Left ventricle myocardium inferior (tissue), 1 donor: Measurements from ENCODE around the gene TSLP. TPM values are rescaled to one million over a fixed set of nuclear protein-coding genes. Genes with fewer than 3 reads are reported as not detected.

Experiments
- DNase-seq: peaks from one replicate; pipeline ENCODE4 v3.0.0-alpha.2; 2020
- H3K27ac ChIP-seq: fragments of 200-600 bp; replicated peaks from 2 replicates; pipeline ENCODE4 v1.8.0; 2021
- H3K27me3 ChIP-seq: fragments of 200-600 bp; 2 replicates; pipeline ENCODE4 v1.8.0; 2021; ENCODE audit warnings: low read depth
- H3K36me3 ChIP-seq: fragments of 200-600 bp; 2 replicates; pipeline ENCODE4 v1.8.0; 2021
- H3K4me1 ChIP-seq: fragments of 200-600 bp; 2 replicates; pipeline ENCODE4 v1.8.0; 2021
- H3K4me3 ChIP-seq: fragments of 200-600 bp; 2 replicates; pipeline ENCODE4 v1.8.0; 2021; ENCODE audit warnings: mild to moderate bottlenecking, moderate library complexity
- H3K9me3 ChIP-seq: fragments of 200-600 bp; replicated peaks from 2 replicates; pipeline ENCODE4 v1.8.0; 2021
- intact Hi-C: fragments of 100-400 bp; cut with micrococcal nuclease; formaldehyde crosslinking; loops from one replicate; pipeline ENCODE4 v1.11.0; 2022
- total RNA-seq: library from RNA; stranded (reverse); fragmentation: NEBNext Ultra II Directional; extraction: Animal tissue kit (Norgen Biotek cat#: 25700); gene quantifications from one replicate; pipeline ENCODE4 v1.2.1, GENCODE V29; 2021
- TF ChIP-seq, protein P1 (sequence below): fragments of 200-600 bp; IDR thresholded peaks from 2 replicates; pipeline ENCODE4 v1.8.0; 2021; ENCODE audit warnings: antibody characterized with exemption, mild to moderate bottlenecking, borderline replicate concordance
- donor health status: DM: no; HTN: yes; CAD: no; lungs with severe emphysema.

Gene TSLP
- total RNA-seq, 1 donor from 2014 or later = 5.3 TPM

- peaks cover 55% of the 10 kb centered on the region for H3K36me3 ChIP-seq
- no peaks in the 10 kb centered on the region for H3K9me3 ChIP-seq
- no peak for DNase-seq
- H3K27ac ChIP-seq = no peak overlapping the region
- peaks cover 30% of the 10 kb centered on the region for H3K4me1 ChIP-seq
- intact Hi-C loops = no loop called here
- H3K4me3 ChIP-seq = no peak overlapping the region
- TF ChIP-seq, protein P1, sequence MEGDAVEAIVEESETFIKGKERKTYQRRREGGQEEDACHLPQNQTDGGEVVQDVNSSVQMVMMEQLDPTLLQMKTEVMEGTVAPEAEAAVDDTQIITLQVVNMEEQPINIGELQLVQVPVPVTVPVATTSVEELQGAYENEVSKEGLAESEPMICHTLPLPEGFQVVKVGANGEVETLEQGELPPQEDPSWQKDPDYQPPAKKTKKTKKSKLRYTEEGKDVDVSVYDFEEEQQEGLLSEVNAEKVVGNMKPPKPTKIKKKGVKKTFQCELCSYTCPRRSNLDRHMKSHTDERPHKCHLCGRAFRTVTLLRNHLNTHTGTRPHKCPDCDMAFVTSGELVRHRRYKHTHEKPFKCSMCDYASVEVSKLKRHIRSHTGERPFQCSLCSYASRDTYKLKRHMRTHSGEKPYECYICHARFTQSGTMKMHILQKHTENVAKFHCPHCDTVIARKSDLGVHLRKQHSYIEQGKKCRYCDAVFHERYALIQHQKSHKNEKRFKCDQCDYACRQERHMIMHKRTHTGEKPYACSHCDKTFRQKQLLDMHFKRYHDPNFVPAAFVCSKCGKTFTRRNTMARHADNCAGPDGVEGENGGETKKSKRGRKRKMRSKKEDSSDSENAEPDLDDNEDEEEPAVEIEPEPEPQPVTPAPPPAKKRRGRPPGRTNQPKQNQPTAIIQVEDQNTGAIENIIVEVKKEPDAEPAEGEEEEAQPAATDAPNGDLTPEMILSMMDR = no peak
- no peaks in the 10 kb centered on the region for H3K27me3 ChIP-seq
Measured at GRCh38 chr5:111095982-111096381, 24.5 kb downstream of the TSLP start.

DNA sequence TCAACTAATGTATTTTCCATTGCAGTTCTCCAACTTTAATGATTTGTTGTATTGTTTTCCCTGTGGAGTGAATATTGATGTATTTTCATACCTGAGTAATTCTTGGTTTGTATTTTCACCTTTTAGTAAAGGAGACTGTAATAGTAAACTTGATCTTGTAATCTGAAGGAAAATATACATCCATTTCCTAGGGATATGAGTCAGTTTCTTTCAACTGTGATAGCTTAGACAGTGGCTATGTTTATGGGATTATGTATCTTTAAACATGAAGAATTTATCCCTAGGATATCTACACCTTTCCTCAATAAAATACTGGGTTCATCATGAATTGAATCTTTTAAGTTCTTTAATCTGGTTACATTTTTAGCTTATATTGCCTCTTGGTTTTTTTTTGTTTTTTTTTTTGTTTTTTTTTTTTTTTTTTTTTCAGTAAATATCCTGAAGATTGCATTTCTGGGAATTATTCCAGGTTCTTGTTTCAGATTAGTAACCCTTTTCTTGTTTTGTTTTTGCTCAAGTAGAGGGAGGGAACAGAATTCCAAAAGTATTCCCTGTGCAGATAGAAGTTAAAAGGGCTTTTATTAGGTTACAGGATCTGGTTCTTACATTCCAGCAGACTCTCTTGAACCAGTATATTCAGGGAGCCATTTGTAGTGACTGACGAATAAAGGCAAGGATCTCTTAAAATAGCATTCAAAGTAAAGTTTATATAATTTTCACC is 27.7 kb downstream of the TSLP start:
- DNase-seq = no peak
- TF ChIP-seq, protein P1 = no peak
- Histone ChIP-seq H3K27me3 (no peaks in the 10 kb centered on the region), H3K9me3 (no peaks in the 10 kb centered on the region), H3K27ac (no peak overlapping the region), H3K36me3 (peaks cover 84% of the 10 kb centered on the region), H3K4me1 (peaks cover 9% of the 10 kb centered on the region), H3K4me3 (no peak overlapping the region)
- intact Hi-C loops = no loop called here

- Histone ChIP-seq H3K4me1 (no peaks in the 10 kb centered on the region), H3K4me3 (no peak overlapping the region), H3K36me3 (peaks cover 96% of the 10 kb centered on the region), H3K27me3 (no peaks in the 10 kb centered on the region), H3K9me3 (no peaks in the 10 kb centered on the region), H3K27ac (no peak overlapping the region)
- no peak for DNase-seq
- TF ChIP-seq, protein P1 = no peak
- intact Hi-C loops = no loop called here
Measured at GRCh38 chr5:111106320-111106948, 34.9 kb downstream of the TSLP start.

DNA sequence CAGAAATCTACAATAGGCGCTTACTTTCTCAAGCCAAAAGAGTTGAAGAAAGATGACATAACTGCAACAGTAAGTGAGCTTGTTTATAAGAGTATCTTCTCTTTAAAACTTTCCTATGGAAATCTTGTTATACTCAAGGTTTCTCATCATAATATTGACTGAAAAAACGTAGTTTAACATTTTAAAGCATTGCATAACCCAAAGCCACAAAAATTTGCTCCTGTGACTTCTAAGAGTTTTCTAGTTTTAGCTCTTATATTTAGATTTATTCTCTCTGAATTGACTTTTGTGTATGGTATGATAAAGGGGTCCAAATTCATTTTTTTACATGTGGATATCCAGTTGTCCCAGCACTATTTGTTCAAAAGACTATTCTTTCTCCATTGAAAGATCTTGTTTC is 35.9 kb downstream of the TSLP start:
- TF ChIP-seq, protein P1 = no peak
- H3K27me3 ChIP-seq = no peaks in the 10 kb centered on the region
- no peaks in the 10 kb centered on the region for H3K4me1 ChIP-seq
- no peak overlapping the region for H3K27ac ChIP-seq
- intact Hi-C loops = no loop called here
- no peak for DNase-seq
- H3K9me3 ChIP-seq = no peaks in the 10 kb centered on the region
- no peak overlapping the region for H3K4me3 ChIP-seq
- peaks cover 99% of the 10 kb centered on the region for H3K36me3 ChIP-seq

DNA sequence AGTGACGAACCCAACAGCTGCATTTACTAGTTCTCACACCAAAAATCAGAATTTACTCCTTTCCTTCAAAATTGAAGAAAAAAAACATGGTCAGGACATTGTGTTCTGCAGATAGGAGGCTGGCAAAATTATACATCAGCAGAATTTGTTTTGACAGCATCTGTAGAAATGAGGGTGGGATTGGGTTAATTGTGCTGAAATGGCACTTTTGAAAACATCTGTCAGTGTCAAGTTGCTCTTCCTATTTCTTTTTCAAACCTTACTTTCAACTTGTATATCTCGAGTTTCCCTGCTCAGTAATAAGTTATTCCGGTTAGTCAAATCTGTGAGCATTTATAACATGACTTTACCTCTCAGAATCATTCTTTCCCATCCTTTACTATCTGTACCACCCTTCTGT is 40.4 kb downstream of the TSLP start:
- Histone ChIP-seq H3K9me3 (no peaks in the 10 kb centered on the region), H3K4me3 (no peak overlapping the region), H3K27ac (no peak overlapping the region), H3K4me1 (no peaks in the 10 kb centered on the region), H3K36me3 (peaks cover 87% of the 10 kb centered on the region), H3K27me3 (no peaks in the 10 kb centered on the region)
- no peak for DNase-seq
- intact Hi-C loops = no loop called here
- TF ChIP-seq, protein P1 = no peak
